ENCODE results near the gene FGF18. TPM values are rescaled to one million over a fixed set of nuclear protein-coding genes. Genes with fewer than 3 reads are reported as not detected.

The FGF18 gene
- total RNA-seq, 1 donor from 2014 or later: 30.4 TPM

GRCh38 chr5:171433352-171433698 lies 13.9 kb downstream of the FGF18 start:
- Histone ChIP-seq H3K4me1 (peaks cover 56% of the 10 kb centered on the region), H3K4me3 (no peak overlapping the region), H3K27me3 (ENCODE audit: low read depth) (no peaks in the 10 kb centered on the region), H3K27ac (replicated peaks) (peak overlapping the region; percentile 5), H3K9me3 (replicated peaks) (no peaks in the 10 kb centered on the region), H3K36me3 (no peaks in the 10 kb centered on the region)
- DNase-seq: no peak
- intact Hi-C loops (cut with micrococcal nuclease): no loop called here
- TF ChIP-seq CTCF (IDR thresholded peaks at IDR 0.05; ENCODE audit: borderline replicate concordance): no peak

DNA sequence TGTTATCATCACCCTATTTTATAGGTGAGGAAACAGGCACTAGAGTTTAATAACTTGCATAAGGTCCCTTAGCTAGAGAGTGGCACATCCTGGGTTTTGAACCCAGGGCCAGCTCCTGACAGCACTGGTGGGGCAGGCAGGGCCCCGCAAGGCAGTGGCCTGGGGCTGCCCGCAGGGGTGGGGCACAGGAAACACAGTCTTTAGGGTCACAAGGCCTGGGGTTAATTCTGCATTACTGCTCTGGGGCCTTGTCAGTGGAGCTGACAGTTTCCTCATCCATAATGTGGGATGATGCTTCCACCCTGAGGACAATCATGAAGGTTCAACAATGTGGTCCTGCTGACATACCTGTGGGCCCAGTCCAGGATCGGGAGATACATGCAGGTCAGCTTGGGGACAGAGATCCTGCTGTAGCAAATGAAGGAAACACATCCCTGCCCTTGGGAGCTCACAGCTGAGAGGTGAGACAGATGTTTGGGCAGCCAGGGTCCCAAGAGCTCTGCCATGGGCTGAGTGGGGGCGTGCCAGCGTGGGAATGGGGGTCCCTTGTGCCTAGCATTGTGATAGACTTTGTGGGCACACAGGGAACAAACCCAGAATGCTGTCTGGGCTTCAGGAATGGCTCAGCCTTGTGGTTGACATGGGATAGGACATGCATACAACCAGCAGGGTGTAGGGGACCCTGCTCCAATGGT lies 14.7 kb downstream of the FGF18 start:
- intact Hi-C loops (cut with micrococcal nuclease): no loop called here
- H3K36me3 ChIP-seq: no peaks in the 10 kb centered on the region
- no peak for DNase-seq
- no peaks in the 10 kb centered on the region for H3K27me3 ChIP-seq (ENCODE audit: low read depth)
- no peak for TF ChIP-seq CTCF (IDR thresholded peaks at IDR 0.05; ENCODE audit: borderline replicate concordance)
- H3K27ac ChIP-seq (replicated peaks): no peak overlapping the region
- H3K4me3 ChIP-seq: no peak overlapping the region
- no peaks in the 10 kb centered on the region for H3K9me3 ChIP-seq (replicated peaks)
- peaks cover 59% of the 10 kb centered on the region for H3K4me1 ChIP-seq

GRCh38 chr5:171434874-171435273 lies 15.4 kb downstream of the FGF18 start:
- intact Hi-C loops (cut with micrococcal nuclease): no loop called here
- TF ChIP-seq CTCF (IDR thresholded peaks at IDR 0.05; ENCODE audit: borderline replicate concordance): no peak
- Histone ChIP-seq H3K9me3 (replicated peaks) (no peaks in the 10 kb centered on the region), H3K4me3 (no peak overlapping the region), H3K27ac (replicated peaks) (no peak overlapping the region), H3K27me3 (ENCODE audit: low read depth) (no peaks in the 10 kb centered on the region), H3K36me3 (no peaks in the 10 kb centered on the region), H3K4me1 (peaks cover 66% of the 10 kb centered on the region)
- no peak for DNase-seq

- Histone ChIP-seq H3K27me3 (ENCODE audit: low read depth) (no peaks in the 10 kb centered on the region), H3K4me3 (no peak overlapping the region), H3K4me1 (peaks cover 77% of the 10 kb centered on the region), H3K9me3 (replicated peaks) (no peaks in the 10 kb centered on the region), H3K27ac (replicated peaks) (no peak overlapping the region), H3K36me3 (no peaks in the 10 kb centered on the region)
- DNase-seq: no peak
- TF ChIP-seq CTCF (IDR thresholded peaks at IDR 0.05; ENCODE audit: borderline replicate concordance): no peak
- intact Hi-C loops (cut with micrococcal nuclease): no loop called here
Measured at GRCh38 chr5:171435908-171436307, 16.5 kb downstream of the FGF18 start.

DNA sequence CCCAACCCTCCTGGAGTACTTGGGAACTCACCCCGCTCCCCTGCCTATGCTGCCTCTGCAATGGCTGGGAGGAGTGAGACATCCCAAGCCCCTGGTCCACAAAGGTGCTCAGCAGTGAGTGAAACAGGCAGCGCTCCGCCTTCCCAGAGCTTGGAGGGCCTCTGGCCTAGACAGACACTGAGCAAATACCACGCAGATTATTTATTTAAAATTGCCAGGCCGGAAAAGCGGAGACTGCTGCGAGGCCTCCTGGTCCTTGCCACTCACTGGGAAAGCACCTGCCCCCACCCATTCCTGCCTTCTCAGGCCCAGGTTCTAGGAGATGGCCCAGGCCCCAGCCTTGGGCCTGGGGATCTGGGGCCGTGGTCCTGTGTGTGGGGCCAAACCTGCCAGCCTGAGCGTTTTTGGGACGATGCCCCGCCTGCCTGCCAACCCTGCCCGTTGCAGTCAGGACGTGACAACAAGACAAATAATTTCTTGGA lies 17.4 kb downstream of the FGF18 start:
- Histone ChIP-seq H3K9me3 (replicated peaks) (no peaks in the 10 kb centered on the region), H3K4me1 (peaks cover 80% of the 10 kb centered on the region), H3K4me3 (no peak overlapping the region), H3K27me3 (ENCODE audit: low read depth) (no peaks in the 10 kb centered on the region), H3K27ac (replicated peaks) (peak overlapping the region; percentile 46), H3K36me3 (no peaks in the 10 kb centered on the region)
- no peak for DNase-seq
- intact Hi-C loops (cut with micrococcal nuclease): no loop called here
- TF ChIP-seq CTCF (IDR thresholded peaks at IDR 0.05; ENCODE audit: borderline replicate concordance): no peak

Measured in left ventricle myocardium inferior (tissue), 1 donor.